NCI-H2107 (cell line): Measurements from ENCODE around the gene DSP.
A peak's percentile ranks its signal among the peaks of the same experiment; 100 is the strongest.

Experiments used
- DNase-seq: peaks from one replicate; lab custom pipeline; 2025; lab: John Stamatoyannopoulos, UW

Gene DSP

DNA sequence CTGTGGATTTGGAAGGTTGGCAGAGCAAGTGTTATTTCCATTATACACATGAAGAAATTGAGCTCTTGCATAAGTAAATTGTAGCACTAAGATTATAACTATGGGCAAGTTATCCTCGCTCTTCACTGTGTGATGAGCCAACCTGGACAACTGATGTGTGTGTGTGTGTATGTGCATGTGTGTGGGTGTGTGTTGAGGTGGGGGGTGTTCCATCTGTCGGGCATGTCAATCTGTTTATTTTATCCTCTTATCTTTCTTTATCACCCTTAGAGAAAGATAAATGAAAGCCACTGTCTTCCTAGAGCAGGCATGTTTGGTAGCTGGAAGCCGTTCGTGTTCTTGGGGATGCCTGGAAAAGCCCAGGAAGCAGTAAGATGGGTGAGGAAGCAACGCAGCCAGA lies 3.0 kb upstream of the DSP start:
- no peak for DNase-seq

DNA sequence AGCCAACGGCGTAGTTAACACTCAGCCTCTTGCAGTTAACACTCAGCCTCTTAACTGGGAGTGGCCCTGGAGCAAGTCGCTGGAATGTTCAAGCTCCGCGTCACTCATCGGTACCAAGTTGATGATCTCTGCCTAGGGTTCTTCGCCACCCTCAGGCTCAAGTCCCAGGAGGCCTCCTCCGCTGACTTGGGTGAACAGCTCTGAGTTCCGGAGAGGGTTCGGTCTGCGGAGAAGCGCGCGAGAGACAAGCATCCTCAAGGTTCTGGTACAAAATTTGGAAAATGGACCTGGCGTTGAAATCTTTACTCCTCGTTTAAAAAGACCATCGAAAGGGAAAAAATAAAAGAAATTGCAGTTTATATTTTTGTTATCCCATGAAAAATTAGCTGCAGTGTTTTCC lies 876 bp upstream of the DSP start:
- no peak for DNase-seq

DNA sequence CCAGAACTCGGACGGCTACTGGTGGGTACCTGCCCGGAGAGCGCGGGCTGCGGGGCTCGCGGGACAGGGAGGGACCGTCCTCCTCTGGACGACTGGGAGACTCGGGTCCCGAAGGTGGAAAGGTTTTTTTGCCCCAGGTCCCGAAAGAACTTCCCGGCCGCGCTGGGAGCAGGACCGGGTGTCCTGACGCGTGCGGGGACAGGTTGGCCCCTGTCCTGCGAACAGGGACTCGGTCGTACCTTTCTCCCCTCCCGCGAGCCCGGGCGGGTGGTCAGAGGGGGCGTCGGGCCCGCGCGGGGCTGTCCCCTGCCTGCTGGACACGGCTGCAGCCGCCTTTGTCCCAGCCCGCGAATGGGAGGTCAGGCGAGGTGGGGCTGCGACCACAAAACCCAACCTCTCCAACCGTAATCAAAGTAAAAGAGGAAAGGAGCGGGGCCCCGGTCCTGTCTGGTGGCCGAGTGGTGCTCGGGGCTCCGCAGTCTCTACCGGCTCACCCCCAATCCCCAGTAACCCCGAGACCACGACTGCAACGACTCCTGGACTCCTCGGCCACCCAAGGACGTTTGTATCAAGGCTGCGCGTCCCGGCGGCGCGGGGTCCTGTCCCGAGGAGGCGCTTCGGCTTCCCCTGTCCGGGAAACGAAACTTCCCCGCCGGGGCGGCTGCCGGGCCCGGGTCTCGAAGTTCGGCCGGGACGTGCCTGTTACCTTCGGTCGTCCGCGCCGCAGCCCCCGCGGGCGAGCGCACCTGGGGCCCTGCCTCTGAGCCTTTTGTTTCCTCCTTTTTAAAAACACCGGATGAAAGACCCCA lies 798 bp downstream of the DSP start:
- DNase-seq: no peak

DNA sequence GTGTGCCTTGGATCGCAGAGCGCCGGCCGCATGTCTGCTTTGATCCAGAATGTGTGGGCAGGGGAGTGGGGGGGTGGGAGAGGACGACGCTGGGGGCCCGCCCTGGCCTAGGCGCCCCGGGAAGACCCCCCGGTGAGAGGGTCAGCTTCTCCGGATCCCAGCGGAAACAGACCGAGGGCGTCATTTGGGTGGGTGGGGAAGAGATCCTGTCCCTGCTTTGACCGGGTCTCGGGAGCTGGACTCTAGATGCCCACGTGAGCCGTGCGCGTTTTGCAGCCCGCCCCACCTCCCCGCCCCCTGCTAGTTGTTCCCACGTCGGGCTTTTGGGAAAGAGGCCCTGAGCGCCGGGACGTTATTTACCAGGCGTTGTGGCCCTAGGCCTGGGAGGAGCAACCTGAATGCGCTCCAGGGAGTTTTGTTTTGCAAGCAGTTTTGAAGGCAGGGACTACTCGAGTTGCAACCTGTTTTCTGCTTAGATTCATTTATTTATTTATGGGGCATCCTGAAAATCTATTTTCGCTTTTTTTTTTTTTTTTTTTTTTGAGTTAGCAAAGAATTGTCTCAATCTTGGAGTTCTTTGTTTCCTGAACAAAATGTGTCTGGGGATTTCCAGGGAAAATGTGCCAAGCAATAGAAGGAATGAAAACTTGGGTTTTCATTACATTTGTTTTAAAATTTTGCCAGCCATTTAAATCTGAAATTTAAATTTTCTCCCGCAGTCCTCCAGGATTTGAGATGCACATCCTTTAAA lies 1.6 kb downstream of the DSP start:
- DNase-seq: no peak

DNA sequence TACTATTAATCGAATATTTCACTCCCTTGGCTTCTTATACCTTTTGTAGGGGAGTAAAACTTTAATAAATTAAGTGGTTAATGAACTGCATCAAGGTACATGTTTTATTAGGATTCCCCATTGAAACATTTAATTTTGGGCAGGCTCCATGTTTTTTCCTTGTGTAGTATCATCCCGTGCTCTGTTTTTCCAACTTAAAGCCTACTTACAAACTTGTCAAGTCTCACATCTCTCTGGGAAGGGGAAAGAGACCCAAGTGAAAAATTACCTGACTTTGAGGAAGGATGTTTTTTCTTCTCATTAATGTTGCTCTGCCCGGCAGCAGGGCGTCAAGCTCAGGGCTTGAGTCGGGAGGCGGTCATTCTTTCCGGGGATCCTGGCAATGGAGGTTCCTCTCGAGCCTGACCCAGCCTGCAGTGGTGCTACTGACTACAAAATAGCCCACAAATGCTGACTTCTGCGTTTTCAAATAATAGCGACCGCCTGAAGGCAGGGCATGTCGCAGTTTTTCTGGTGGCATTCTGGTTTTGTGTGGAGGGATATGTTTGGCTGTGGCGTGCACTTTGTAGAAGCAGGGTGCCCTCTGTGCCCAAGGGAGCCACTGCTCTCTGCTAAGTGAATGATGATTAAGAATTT lies 2.4 kb downstream of the DSP start:
- DNase-seq: no peak

DNA sequence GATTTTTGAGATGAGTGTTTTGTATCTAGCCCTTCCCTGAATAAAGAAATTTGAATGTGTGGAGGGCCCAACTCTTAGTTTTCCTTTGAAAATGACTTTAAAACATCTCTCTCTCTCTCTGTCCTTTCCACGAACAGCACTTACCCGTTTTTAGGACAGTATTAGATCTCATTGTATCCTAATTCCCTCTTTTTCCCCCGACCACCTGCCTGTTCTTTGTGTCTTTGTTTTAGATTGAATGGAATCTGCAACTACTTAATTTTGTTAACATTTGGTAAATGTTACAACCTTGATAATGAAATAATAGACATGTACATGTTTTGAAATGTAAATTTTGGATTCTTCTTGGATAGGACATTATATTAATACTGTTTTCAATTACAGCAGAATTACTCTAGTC lies 3.1 kb downstream of the DSP start:
- DNase-seq: no peak

DNA sequence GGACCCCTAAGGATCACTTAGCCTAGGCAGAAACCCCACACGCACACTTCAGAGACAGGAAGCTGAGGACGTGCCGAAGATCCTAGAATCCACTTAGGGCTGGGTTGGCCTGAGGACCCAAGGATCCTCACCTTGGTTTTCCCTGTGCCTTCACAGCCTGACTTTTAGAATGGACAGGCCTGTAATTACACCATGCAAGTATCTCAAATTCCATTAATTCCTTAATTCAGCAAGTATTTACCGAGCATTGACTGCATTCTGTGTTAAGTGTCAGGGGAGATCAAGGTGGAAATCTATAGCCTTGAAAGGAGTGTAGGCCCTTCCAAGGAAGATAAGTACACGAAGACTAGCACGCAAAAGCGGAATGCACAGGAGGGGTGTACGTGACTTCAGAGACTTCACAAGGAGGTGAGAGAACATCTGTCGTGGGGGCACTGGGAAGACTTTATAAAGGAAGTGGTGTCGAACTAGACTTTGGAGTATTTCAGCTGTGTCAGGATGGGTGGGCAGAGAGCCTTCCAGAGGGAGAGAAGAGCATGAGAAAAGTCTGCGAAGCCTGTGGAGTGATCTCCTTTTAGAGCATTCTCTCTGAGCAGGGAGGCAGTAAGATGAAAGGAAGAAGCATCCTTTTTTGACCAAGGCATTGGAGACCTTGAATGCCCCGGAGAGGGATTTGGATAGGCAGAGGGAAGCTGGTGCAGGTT lies 4.0 kb downstream of the DSP start:
- no peak for DNase-seq

DNA sequence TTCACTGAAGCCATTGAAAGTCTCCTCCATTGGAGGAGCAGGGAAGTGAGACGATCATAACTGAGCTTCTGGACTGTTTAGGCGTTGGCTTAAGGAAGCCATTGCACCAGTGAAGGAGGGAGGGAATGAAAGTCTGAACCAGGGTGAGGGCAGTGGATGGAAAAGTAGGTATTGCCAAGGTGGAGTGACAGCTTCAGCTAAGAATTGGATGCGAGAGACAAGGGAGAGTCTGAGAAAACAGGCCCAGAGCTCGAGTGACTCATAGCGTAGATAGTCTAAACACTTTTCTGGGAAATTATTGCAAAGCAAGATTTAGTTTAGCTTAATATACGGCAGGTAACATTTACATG lies 4.5 kb downstream of the DSP start:
- no peak for DNase-seq

DNA sequence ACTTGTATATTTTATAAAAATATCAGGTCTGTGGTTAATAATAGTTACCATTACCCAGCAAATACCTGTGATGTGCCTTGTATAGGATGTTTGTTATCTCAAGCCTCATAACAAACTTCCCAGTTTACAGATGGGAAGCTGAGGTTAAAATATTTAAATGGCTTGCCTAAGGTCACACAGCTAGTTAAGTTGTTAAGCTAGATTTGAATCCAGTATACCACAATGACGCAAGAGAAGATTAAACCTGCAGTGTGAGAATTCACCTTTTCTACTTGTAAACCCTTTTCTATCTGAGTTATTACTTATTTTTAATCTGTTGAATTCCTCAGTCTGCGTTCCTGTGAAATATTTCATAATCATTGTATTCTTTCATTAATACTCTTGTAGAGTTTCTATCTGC lies 4.9 kb downstream of the DSP start:
- no peak for DNase-seq

DNA sequence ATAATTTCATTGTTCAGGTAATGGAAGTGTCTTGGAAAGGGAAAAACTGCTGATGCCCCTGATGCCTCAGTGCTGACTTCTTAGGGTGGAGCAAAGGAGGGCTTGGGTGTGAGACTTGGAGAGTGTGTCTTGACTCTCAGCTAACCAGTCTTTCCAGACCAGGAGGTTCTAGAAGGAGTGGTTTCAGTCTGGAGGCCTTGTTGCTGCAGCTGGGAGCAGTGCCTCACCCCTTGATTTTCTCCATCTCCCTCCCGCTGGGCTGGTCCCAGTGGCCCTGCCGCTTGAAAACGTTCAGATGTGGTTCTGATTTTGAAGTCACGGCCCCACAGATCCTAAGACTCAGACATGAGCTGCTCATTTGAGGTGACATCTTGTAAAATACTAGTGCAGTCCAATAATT lies 5.4 kb downstream of the DSP start:
- DNase-seq: no peak

DNA sequence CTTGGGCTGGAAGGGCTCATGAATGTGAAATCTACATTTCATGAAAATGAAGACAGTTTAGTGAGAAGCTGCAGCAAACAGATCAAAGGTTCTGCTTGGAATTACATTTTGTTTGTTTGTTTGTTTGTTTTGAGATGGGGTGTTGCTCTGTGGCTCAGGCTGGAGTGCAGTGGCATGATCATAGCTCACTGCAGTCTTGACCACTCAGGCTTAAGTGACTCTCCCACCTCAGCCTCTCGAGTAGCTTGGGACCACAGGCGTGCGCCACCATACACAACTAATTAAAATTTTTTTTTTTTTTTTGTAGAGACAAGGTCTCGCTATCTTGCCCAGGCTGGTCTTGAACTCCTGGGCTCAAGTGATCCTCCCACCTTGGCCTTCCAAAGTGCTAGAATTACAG lies 5.8 kb downstream of the DSP start:
- DNase-seq: no peak

DNA sequence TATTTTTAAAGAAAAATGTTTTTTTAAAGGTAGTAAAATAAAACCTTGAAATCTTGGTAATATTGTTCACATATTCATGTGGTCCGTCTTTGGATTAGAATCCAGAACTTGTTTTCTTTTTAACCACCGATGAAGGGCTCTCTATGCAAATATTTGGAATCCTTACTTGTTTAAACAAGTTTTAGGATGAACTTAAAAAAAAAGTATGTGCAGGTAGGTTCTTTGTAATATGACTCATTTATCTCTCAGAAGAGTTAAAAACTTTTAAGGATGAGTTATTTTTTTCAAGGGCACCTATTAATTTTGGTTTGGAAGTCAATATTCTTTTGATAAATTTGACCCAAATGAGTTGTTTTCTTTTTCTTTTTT lies 8.9 kb downstream of the DSP start:
- DNase-seq: no peak

DNA sequence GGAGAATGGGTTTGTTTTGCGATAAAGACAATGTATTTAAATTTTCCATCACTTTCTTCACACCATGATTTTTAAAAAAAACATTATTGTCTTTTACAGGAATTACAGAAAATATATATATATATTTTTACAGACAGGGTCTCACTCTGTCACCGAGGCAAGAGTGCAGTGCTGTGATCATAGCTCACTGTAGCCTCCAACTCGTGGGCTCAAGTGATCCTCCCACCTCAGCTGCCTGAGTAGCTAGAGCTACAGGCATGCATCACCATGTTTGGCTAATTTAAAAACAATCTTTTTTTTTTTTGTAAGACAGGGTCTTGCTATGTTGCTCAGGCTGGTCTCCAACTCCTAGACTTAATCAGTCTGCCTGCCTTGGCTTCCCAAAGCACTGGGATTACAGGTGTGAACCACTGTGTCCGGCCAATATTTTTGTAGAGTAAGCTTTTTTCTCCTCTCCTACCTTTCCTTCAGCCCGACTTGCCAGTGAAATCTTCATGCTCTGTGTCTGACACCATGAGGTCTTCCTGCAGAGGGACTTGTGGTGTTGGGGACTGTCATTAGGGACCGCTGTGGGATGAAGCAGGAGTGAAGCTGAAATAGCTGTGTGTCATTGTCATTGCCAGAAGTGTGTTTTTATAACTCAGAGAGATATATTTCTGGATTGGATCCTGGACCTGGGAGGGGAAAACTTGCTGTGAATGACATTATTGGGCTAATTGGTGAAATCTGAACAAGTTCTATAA lies 13.2 kb downstream of the DSP start:
- no peak for DNase-seq

DNA sequence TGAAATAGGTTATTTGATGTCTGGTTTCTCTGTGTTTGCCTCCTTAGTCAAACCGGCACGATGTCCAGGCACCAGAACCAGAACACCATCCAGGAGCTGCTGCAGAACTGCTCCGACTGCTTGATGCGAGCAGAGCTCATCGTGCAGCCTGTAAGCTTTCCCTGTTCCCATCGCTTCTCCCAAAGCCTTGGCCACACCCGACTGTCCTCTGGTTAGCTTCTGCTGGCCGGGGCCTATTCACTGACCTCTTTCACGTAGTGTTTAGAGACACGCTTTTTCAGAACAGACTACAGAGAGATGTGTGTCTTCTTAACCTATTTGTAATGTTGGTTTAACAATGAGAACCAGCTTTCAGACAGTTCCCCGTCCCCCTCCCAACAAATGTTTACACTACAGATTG lies 14.2 kb downstream of the DSP start:
- no peak for DNase-seq

DNA sequence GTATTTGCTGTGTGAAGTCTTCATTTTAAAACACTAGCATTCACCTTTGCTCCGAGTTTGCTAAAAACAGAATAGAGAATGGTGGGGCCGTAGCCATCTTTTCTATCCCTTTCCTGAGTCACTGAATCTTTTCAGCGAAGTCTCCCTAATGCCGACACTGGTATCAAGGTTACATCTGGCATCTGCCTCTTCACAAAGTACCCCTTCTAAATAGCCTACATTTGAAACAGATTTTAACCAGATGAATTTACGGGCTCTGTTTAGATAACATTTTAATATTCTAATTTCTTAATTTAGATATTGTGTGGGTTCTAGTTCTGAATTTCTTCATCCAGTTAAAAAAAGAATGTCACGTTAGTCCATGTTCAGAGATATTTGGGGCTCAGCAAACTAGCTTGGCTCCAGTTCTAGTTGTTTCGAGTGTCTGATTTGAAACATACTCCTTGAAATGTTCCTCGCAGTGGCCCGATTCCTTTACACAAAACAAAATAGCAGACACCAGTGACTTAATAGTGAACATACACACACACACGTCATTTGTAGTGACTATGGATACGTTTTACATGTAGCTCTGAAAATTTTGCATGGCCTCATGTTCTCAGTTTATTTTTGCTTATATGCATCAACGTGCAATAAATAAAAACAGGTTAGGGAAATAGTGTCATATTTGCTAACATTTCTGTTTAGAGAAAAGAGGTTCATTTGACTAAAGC lies 15.1 kb downstream of the DSP start:
- no peak for DNase-seq

DNA sequence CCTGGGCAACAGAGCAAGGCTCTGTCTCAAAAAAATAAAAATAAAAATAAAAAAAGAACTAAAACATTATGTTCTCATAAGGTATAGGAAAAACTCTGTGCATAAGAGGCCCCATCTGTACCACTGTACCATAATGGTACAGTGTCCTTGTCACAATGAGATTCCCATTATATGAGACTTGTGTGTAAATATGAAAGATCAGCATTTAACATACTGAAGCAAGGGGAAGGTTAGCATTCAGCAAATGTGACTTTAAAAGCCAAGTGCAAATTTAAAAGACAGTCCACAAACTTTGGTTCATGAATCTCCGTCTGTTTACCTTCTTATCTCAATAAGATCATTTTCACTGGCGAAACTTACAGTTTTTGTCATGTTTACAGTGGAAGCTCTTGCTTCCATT lies 16.2 kb downstream of the DSP start:
- DNase-seq: no peak

DNA sequence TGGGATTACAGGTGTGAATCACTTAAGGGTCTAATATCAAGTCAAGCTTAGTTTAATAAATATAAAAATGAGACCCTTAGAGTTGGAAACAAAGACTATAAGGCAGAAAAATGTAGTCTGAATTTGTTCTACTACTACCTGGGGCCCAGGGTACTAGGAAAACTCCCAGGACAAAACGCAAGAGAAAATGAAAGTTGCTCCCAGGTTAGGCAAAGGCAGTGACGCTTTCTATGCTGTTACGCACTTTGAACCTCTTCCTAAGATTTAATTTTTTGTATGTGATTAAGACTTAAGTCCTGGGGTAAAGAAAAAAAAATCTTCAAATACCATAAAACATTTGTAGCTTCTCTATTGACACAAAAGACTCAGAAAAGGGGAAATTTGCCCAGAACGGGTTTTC lies 17.3 kb downstream of the DSP start:
- DNase-seq: no peak

DNA sequence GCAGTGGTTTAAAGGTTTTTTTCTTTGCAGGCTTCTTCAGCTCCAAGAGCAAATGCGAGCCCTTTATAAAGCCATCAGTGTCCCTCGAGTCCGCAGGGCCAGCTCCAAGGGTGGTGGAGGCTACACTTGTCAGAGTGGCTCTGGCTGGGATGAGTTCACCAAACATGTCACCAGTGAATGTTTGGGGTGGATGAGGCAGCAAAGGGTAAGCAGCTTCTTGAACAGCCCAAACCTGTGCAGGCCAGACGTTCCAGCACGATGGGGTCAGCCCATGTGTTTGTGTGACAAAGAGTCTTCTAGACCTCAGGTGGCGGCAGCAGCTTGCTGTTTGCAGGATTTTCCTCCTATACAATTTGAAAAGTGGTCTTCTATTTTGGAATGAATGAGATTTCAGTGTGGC lies 17.7 kb downstream of the DSP start:
- DNase-seq: no peak

DNA sequence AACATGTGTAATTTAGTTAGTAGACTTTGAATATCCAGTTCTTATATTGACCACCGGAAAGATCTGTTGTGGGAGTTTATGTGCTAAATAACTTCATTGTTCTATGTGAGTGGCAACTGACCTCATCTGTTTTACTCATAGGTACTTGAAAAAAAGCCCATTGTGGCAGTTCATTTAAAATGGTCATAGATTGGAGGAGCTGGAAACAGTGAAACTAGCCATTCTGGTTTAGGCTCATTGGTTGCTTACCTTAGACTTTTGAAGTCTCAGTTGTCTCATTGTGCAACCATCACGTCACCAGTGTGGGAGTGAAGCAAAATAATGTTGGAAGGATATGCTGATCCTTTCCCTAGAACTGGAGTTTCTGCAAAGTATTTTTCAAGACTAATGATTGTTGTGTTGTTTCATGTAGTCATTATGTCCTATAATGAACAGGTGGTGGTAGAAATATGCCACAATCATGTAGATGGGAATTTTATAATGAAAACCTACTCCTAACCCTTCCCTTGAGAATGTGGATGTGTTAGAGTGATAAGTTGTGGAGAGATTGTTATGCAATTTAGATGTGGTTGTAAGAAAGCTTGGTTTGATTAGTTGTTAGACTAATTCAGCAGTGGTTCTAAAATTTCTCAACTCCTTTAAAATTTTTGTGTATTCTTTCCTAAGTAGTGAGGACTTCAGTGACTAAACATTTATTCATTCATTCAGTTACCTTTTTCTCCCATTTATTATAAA lies 18.3 kb downstream of the DSP start:
- no peak for DNase-seq

DNA sequence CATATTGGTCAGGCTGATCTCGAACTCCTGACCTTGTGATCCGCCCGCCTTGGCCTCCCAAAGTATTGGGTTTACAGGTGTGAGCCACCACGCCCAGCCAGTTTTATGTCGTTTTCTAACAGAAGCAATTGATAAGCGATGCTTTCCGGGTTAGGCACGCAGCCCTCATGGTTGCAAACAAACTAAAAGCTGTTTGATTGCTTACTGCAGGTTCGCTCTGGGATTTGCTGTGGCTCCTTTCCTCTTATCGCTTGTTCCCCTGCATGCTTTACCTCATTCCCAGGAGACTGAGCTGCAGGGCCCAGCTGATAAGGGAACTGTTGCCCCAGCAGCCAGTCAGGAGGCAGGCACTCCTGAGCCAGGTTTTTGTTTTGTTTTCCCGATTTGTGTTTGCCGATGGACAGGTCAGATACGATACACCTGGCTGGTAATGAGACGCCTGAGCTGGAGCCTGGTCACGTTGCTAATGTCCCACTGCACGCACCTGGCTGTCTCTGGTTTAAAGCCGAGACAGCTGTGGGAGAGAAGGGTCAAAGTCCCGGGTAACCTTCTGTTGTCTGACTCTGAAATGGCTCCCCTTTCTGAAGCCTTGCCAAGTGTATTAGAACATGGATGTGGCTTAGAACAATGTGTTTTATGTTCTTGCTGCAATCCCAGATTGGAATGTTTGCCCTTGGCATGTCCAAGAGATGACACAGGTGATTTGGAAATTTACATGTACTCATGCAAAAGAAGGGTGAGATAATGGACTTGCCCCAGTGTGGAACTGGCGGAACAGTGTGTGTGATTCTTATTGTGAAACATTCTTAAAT lies 19.9 kb downstream of the DSP start:
- DNase-seq: peak; percentile 44
